NT2/D1 (cell line): ENCODE measurements around the gene DHRS12.

Experiments used
- SUZ12 ChIP-seq: IDR thresholded peaks from 2 replicates; pipeline ENCODE4 v1.6.1; 2011; ENCODE audit not compliant: insufficient read length, insufficient read depth; ENCODE audit errors: extremely low read depth
- YY1 ChIP-seq: IDR thresholded peaks from 2 replicates; pipeline ENCODE4 v1.6.1; 2011; ENCODE audit not compliant: insufficient read length, insufficient read depth
- ZNF274 ChIP-seq: IDR thresholded peaks from 2 replicates; pipeline ENCODE4 v1.6.1; 2011; ENCODE audit warnings: mild to moderate bottlenecking, low read depth, low read length

- no peak for TF ChIP-seq YY1
- TF ChIP-seq SUZ12 = no peak
- TF ChIP-seq ZNF274 = no peak
Measured at GRCh38 chr13:51770160-51770559, 33.8 kb downstream of the DHRS12 start.
